Brain microvascular endothelial cell (primary cell): ENCODE results near the gene DYSF.

Experiments used
- DNase-seq: peaks from one replicate; pipeline ENCODE4 v3.0.0-alpha.2; 2020
- H3K27ac ChIP-seq: fragments of 250-450 bp; sonication (Bioruptor Pico); 2 replicates; pipeline ENCODE4 v1.5.1; 2020; ENCODE audit warnings: mild to moderate bottlenecking, moderate library complexity
- H3K27me3 ChIP-seq: fragments of 250-450 bp; sonication (Bioruptor Pico); replicated peaks from 2 replicates; pipeline ENCODE4 v1.5.1; 2020; ENCODE audit warnings: mild to moderate bottlenecking
- H3K36me3 ChIP-seq: fragments of 250-450 bp; sonication (Bioruptor Pico); replicated peaks from 2 replicates; pipeline ENCODE4 v1.5.1; 2020; ENCODE audit warnings: mild to moderate bottlenecking
- H3K4me3 ChIP-seq: 2 replicates; pipeline ENCODE4 v1.5.1; 2011; ENCODE audit warnings: low read depth, mild to moderate bottlenecking, control low read depth, low read length, moderate library complexity
- CTCF ChIP-seq: IDR thresholded peaks from 2 replicates; pipeline ENCODE4 v1.5.1; 2011; ENCODE audit warnings: low read depth, mild to moderate bottlenecking, moderate library complexity, low read length, control low read depth, inconsistent platforms; ENCODE audit errors: missing control alignments
- in situ Hi-C: cut with HindIII; loops from 2 replicates; pipeline ENCODE4 v1.10.0; 2017; ENCODE audit warnings: low sequenced_read_pairs, low pct_ligation_motif_present

Gene DYSF

GRCh38 chr2:71446505-71446904, 6.9 kb upstream of the DYSF start:
- no peak for DNase-seq
- in situ Hi-C loops: no loop called here
- TF ChIP-seq CTCF: no peak
- no peak overlapping the region for H3K4me3 ChIP-seq
- H3K36me3 ChIP-seq: no peaks in the 10 kb centered on the region
- H3K27ac ChIP-seq: no peak overlapping the region
- H3K27me3 ChIP-seq: no peaks in the 10 kb centered on the region

GRCh38 chr2:71449343-71449742, 4.0 kb upstream of the DYSF start:
- H3K4me3 ChIP-seq: no peak overlapping the region
- DNase-seq: no peak
- in situ Hi-C loops: no loop called here
- no peaks in the 10 kb centered on the region for H3K36me3 ChIP-seq
- no peaks in the 10 kb centered on the region for H3K27me3 ChIP-seq
- no peak for TF ChIP-seq CTCF
- H3K27ac ChIP-seq: no peak overlapping the region

GRCh38 chr2:71451705-71452104, 1.7 kb upstream of the DYSF start:
- Histone ChIP-seq H3K36me3 (no peaks in the 10 kb centered on the region), H3K4me3 (no peak overlapping the region), H3K27ac (no peak overlapping the region), H3K27me3 (no peaks in the 10 kb centered on the region)
- in situ Hi-C loops: no loop called here
- no peak for DNase-seq
- TF ChIP-seq CTCF: no peak

GRCh38 chr2:71452565-71452964, 796 bp upstream of the DYSF start:
- no peaks in the 10 kb centered on the region for H3K36me3 ChIP-seq
- no peak overlapping the region for H3K4me3 ChIP-seq
- in situ Hi-C loops: no loop called here
- TF ChIP-seq CTCF: peak; percentile 68
- H3K27ac ChIP-seq: no peak overlapping the region
- DNase-seq: no peak
- no peaks in the 10 kb centered on the region for H3K27me3 ChIP-seq

- DNase-seq: no peak
- in situ Hi-C loops: no loop called here
- Histone ChIP-seq H3K27me3 (no peaks in the 10 kb centered on the region), H3K36me3 (no peaks in the 10 kb centered on the region), H3K27ac (no peak overlapping the region), H3K4me3 (peak overlapping the region; percentile 61)
- no peak for TF ChIP-seq CTCF
Observed at GRCh38 chr2:71454221-71455010, 1.1 kb downstream of the DYSF start.

GRCh38 chr2:71455011-71455740, 1.8 kb downstream of the DYSF start:
- in situ Hi-C loops: no loop called here
- H3K27ac ChIP-seq: no peak overlapping the region
- no peaks in the 10 kb centered on the region for H3K27me3 ChIP-seq
- no peak overlapping the region for H3K4me3 ChIP-seq
- TF ChIP-seq CTCF: peak; percentile 10
- no peaks in the 10 kb centered on the region for H3K36me3 ChIP-seq
- no peak for DNase-seq
